ENCODE data around the gene ANKRD44.

ANKRD44 gene

DNA sequence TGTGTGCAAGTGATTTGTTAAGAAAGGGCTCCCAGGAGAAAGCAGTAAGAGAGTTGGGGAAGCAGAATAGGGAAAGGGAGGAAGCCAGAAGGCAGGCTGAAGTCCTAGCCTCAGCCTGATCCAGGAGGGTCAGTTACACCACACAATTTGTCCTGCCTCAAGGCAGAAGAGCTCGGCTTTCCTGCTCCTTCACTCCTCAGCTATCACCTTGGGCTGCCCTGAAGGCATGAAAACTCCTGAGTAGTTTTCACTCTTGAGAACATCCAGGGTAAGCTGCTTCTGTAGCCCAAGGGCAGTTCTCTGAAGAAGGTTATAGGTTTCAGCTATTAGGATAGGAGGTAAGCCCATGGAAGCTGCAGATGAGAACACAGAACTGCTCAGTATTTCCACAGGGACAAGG is 47.4 kb upstream of the ANKRD44 start:
- H3K9me3 ChIP-seq (ENCODE audit: insufficient read depth, low read length, severe bottlenecking) = no peaks in the 10 kb centered on the region
- no peak overlapping the region for H3K9ac ChIP-seq (ENCODE audit: low read depth, low read length)
- ATAC-seq (ENCODE audit: insufficient read depth, low read depth) (no peak), DNase-seq (no peak)
- H3K4me3 ChIP-seq (ENCODE audit: low read depth in 1 of 2, low read length in 2 of 2) = no peak overlapping the region
- no peak overlapping the region for H3K27ac ChIP-seq (ENCODE audit: low read length)
- no peaks in the 10 kb centered on the region for H4K20me1 ChIP-seq (ENCODE audit: insufficient read depth, low read length)
- no peaks in the 10 kb centered on the region for H3K79me2 ChIP-seq (ENCODE audit: insufficient read depth, low read length)
- no peaks in the 10 kb centered on the region for H3K27me3 ChIP-seq (ENCODE audit: insufficient read depth, low read length, poor library complexity)
- no peaks in the 10 kb centered on the region for H3K4me1 ChIP-seq (ENCODE audit: insufficient read depth, low read length)
- TF ChIP-seq EZH2 (IDR thresholded peaks at IDR 0.05; ENCODE audit: borderline replicate concordance, low read depth, low read length, severe bottlenecking) = no peak
- TF ChIP-seq, protein P1, sequence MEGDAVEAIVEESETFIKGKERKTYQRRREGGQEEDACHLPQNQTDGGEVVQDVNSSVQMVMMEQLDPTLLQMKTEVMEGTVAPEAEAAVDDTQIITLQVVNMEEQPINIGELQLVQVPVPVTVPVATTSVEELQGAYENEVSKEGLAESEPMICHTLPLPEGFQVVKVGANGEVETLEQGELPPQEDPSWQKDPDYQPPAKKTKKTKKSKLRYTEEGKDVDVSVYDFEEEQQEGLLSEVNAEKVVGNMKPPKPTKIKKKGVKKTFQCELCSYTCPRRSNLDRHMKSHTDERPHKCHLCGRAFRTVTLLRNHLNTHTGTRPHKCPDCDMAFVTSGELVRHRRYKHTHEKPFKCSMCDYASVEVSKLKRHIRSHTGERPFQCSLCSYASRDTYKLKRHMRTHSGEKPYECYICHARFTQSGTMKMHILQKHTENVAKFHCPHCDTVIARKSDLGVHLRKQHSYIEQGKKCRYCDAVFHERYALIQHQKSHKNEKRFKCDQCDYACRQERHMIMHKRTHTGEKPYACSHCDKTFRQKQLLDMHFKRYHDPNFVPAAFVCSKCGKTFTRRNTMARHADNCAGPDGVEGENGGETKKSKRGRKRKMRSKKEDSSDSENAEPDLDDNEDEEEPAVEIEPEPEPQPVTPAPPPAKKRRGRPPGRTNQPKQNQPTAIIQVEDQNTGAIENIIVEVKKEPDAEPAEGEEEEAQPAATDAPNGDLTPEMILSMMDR (IDR thresholded peaks at IDR 0.05; ENCODE audit: borderline replicate concordance, extremely low read depth, low read length, poor library complexity, severe bottlenecking) = no peak
- no peak overlapping the region for H3K4me2 ChIP-seq (ENCODE audit: insufficient read depth, low read length)
- no peaks in the 10 kb centered on the region for H3K36me3 ChIP-seq (ENCODE audit: insufficient read depth, low read length)
- no peak overlapping the region for H2AFZ ChIP-seq (ENCODE audit: low read depth, low read length)

DNA sequence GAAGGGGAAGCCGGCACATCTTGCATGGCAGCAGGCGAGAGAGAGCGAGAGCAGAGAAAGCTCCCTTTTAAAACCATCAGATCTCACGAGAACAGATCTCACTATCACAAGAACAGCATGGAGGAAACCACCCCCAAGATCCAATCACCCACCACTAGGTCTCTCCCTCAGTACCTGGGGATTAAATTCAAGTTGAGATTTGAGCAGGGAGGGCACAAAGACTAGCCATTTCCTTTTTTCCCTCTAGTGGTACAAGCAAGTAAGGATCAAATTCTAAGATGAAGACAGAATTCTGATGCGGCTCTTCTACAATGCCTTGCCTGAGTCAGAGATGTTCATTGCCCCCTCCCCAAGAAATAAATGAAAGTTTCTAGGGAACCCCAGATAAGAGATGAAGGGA is 45.6 kb upstream of the ANKRD44 start:
- H3K9ac ChIP-seq (ENCODE audit: low read depth, low read length) = no peak overlapping the region

DNA sequence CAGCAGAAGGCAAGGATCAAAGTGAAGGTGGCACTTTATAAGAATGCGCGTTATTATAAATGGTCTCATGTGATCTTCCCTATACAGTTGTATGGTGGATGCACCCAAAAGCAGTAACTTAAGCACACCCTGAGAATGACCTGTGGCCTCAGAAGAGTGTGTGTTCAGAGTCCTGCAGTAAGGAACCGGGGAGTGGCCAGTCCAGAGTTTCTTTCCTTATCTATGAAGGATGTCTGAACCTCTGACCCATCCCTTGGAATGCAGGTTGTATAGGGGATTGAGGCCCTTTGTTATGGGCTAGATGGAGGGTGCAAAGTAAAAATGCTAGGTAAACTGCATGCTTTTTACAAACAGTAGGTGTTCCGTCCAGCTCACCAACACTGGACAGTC is 43.6 kb upstream of the ANKRD44 start:
- H4K20me1 ChIP-seq (ENCODE audit: insufficient read depth, low read length) = no peaks in the 10 kb centered on the region
- TF ChIP-seq EZH2 (IDR thresholded peaks at IDR 0.05; ENCODE audit: borderline replicate concordance, low read depth, low read length, severe bottlenecking) = no peak
- TF ChIP-seq, protein P1 (IDR thresholded peaks at IDR 0.05; ENCODE audit: borderline replicate concordance, extremely low read depth, low read length, poor library complexity, severe bottlenecking) = no peak
- no peak overlapping the region for H3K9ac ChIP-seq (ENCODE audit: low read depth, low read length)
- DNase-seq = no peak
- no peaks in the 10 kb centered on the region for H3K79me2 ChIP-seq (ENCODE audit: insufficient read depth, low read length)
- H3K4me2 ChIP-seq (ENCODE audit: insufficient read depth, low read length) = no peak overlapping the region
- ATAC-seq (ENCODE audit: insufficient read depth, low read depth) = no peak
- H3K27ac ChIP-seq (ENCODE audit: low read length) = no peak overlapping the region
- no peak overlapping the region for H2AFZ ChIP-seq (ENCODE audit: low read depth, low read length)
- no peaks in the 10 kb centered on the region for H3K9me3 ChIP-seq (ENCODE audit: insufficient read depth, low read length, severe bottlenecking)
- H3K36me3 ChIP-seq (ENCODE audit: insufficient read depth, low read length) = no peaks in the 10 kb centered on the region
- H3K27me3 ChIP-seq (ENCODE audit: insufficient read depth, low read length, poor library complexity) = no peaks in the 10 kb centered on the region
- no peaks in the 10 kb centered on the region for H3K4me1 ChIP-seq (ENCODE audit: insufficient read depth, low read length)
- no peak overlapping the region for H3K4me3 ChIP-seq (ENCODE audit: low read depth in 1 of 2, low read length in 2 of 2)

More for the DNA sequence above, 45.6 kb upstream of the ANKRD44 start:
- Histone ChIP-seq H3K4me1 (ENCODE audit: insufficient read depth, low read length) (no peaks in the 10 kb centered on the region), H3K9me3 (ENCODE audit: insufficient read depth, low read length, severe bottlenecking) (no peaks in the 10 kb centered on the region), H3K79me2 (ENCODE audit: insufficient read depth, low read length) (no peaks in the 10 kb centered on the region), H3K4me2 (ENCODE audit: insufficient read depth, low read length) (no peak overlapping the region), H2AFZ (ENCODE audit: low read depth, low read length) (no peak overlapping the region; the same call in 1 of the 2 replicates), H3K36me3 (ENCODE audit: insufficient read depth, low read length) (no peaks in the 10 kb centered on the region), H3K27me3 (ENCODE audit: insufficient read depth, low read length, poor library complexity) (no peaks in the 10 kb centered on the region), H4K20me1 (ENCODE audit: insufficient read depth, low read length) (no peaks in the 10 kb centered on the region), H3K4me3 (ENCODE audit: low read depth in 1 of 2, low read length in 2 of 2) (no peak overlapping the region), H3K27ac (ENCODE audit: low read length) (no peak overlapping the region)
- no peak for TF ChIP-seq EZH2 (IDR thresholded peaks at IDR 0.05; ENCODE audit: borderline replicate concordance, low read depth, low read length, severe bottlenecking)
- TF ChIP-seq, protein P1 (IDR thresholded peaks at IDR 0.05; ENCODE audit: borderline replicate concordance, extremely low read depth, low read length, poor library complexity, severe bottlenecking) = peak; percentile 47
- DNase-seq (no peak), ATAC-seq (ENCODE audit: insufficient read depth, low read depth) (peak; percentile 70)
